GM18870 (cell line): ENCODE measurements around the gene AMD1.

Source experiments
- ATAC-seq: cut with Tn5 transposase; IDR thresholded peaks from one replicate; pipeline ENCODE4 v1.9.1; 2021; ENCODE audit warnings: moderate library complexity; ENCODE audit not compliant: unreplicated experiment

Gene AMD1

GRCh38 chr6:110934381-110934898 is 59.9 kb downstream of the AMD1 start:
- ATAC-seq = no peak

GRCh38 chr6:110935171-110935570 is 60.6 kb downstream of the AMD1 start:
- no peak for ATAC-seq

GRCh38 chr6:110938171-110938570 is 63.6 kb downstream of the AMD1 start:
- ATAC-seq = no peak

GRCh38 chr6:110939429-110940200 is 65.0 kb downstream of the AMD1 start:
- no peak for ATAC-seq

GRCh38 chr6:110944681-110945151 is 70.1 kb downstream of the AMD1 start:
- ATAC-seq = peak; percentile 100
